Renal pelvis (tissue), 4 donors: ENCODE measurements around the gene KRT7. TPM values are rescaled to one million over a fixed set of nuclear protein-coding genes. Genes with fewer than 3 reads are reported as not detected.
A peak's percentile ranks its signal among the peaks of the same experiment; 100 is the strongest.

Source experiments
- DNase-seq: peaks from one replicate; pipeline ENCODE4 v3.0.0-alpha.2; 2013
- polyA plus RNA-seq, 3 donors: library from polyadenylated mRNA; unstranded; fragments of 120-200 nt; gene quantifications; one replicate each; pipeline ENCODE4 v1.2.1, GENCODE V29; 2013; ENCODE audit not compliant: insufficient read length in 3 of 3

Gene KRT7
- polyA plus RNA-seq, 3 donors, result 62.3 to 83.1 (median 64.3) TPM

DNA sequence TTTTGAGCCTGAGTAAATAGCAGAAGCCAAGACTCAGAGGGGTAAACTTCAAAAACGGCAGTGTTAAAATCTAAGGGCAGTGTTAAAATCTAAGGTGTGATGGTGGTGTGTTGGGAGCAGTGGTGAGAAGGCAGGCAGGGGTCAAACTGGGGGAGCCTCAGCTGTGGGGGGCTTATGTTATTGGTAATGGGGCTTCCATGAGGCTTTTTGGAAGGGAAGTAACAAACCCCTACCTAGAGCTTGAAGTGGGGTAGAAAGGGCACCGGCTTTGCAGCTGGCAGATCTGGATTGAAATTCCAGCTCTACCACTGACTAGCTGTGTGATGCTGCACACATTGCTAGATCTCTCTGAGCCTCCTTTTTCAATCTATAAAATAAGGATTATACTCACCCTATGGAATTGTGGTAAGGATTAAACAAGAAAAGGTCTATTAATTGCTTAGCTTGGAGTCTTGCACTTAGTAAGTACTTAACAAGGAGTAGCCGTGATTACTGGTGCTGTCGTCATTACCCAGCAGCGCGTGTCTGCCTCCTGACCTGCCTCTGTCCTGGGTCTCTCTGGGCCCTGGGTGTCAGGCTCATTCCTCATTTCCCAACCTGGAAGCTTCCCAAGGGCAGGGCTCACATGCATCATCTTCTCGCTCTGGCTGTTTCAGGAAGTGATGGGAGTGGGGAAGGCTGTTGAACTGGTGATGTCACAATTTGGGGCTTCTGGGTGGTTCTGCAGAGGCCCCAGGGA lies 22.7 kb upstream of the KRT7 start:
- no peak for DNase-seq

- no peak for DNase-seq
Observed at GRCh38 chr12:52210925-52211650, 22.0 kb upstream of the KRT7 start.

DNA sequence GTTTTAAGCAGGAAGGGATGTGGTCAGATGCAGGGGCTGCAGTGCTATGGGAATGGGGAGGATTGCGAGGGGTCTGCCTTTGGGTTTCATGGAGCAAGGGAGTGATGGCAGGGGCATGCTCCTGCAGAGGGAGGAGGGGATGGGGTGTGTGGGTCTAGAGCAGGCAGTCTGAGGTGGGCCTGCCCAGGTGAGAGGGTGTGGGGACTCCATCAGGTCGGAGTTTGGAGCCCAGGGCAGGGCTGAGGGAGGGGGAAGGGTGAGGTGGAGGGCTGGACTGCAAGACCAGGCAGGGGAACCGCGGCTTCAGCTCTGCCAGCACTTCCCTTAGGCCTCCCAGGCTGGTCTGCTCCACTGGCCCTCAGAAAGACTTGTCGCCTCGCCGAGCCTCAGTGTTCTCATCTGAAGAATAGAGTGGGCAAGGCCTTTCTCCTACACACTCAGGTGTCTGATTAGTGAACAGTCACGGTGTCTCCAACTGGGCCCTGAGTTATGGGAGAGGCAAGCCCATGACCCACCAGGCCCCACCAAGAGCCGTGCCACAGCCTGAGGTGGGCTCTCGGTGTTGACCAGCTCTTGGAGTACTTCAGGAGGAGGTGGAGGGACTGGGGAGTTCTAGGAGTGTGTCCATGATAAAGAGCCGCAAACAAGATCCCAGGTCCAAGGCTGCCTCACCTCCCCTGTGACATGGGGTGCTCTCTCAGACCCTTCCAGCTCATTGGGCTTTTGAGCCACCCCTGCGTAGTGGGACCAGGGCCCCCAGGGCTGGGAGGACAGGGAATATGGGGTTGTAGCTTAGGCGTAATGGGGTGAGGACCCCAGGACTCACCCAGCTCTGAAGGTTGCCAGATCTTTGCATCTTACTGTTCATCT lies 21.1 kb upstream of the KRT7 start:
- no peak for DNase-seq

GRCh38 chr12:52212701-52213563 lies 20.1 kb upstream of the KRT7 start:
- no peak for DNase-seq

- DNase-seq, result peak; percentile 66
Observed at GRCh38 chr12:52213564-52214420, 19.3 kb upstream of the KRT7 start.

- DNase-seq, result no peak
Observed at GRCh38 chr12:52214421-52214802, 18.6 kb upstream of the KRT7 start.

DNA sequence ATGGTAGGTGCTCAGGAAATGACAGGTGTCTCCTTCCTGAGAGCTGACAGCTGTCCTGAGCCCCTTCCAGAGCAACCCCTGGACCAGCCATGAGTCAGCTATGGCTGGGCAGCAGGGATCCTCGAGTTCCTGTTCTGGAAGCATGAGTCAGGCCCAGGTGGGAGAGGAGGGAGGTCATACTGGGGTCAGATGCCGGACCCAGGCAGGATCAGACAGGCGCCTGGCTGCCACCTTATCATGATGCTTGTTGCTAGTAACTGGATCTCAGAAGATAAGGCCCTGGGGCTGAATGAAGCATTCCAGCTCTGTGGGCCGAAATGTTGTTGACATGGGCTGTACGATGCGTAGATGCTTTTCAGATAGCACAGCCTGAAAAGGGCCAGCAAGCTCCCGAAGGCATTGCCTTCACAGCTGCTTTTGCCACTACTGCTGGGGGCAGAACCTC lies 17.4 kb upstream of the KRT7 start:
- no peak for DNase-seq

DNA sequence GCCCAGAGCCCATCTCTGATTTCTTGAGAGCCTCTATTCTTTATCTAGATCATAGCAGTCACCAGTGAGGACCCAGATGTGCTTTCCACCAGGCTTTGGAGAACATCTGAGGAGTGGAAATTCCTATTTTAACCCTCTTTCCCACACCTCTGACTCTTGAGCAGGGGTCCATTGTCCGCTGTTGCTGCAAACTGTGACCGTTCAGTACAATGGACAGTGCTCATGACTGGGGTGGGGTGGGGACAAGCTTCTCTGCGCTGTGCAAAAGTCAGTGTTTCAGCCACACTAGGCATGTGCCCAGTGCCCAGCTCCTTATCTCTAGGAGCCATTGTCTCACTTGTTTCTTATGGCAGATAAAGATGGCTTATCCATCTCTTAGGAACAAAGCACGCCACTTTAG lies 16.9 kb upstream of the KRT7 start:
- DNase-seq, result no peak

GRCh38 chr12:52216807-52217206 lies 16.2 kb upstream of the KRT7 start:
- no peak for DNase-seq

GRCh38 chr12:52217223-52217622 lies 15.8 kb upstream of the KRT7 start:
- DNase-seq, result no peak

DNA sequence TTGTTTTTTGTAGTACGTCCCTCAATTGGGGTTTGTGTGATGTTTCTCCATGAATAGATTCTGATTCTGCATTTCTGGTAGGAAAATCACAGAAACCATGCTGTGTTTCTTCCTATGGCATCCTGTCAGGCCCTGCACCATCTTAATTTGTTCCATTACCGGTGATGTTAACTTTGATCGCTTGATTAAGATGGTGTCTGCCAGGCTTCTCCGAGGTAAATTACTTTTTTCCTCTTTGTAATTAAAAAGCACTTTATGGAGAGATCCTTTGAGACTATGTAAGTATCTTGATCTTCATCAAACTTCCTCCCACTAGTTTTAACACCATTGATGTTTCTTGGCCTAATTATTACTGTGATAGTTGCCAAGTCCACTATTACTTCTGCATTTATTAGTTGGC lies 15.0 kb upstream of the KRT7 start:
- DNase-seq, result no peak

- DNase-seq, result no peak
Observed at GRCh38 chr12:52220477-52220876, 12.6 kb upstream of the KRT7 start.

DNA sequence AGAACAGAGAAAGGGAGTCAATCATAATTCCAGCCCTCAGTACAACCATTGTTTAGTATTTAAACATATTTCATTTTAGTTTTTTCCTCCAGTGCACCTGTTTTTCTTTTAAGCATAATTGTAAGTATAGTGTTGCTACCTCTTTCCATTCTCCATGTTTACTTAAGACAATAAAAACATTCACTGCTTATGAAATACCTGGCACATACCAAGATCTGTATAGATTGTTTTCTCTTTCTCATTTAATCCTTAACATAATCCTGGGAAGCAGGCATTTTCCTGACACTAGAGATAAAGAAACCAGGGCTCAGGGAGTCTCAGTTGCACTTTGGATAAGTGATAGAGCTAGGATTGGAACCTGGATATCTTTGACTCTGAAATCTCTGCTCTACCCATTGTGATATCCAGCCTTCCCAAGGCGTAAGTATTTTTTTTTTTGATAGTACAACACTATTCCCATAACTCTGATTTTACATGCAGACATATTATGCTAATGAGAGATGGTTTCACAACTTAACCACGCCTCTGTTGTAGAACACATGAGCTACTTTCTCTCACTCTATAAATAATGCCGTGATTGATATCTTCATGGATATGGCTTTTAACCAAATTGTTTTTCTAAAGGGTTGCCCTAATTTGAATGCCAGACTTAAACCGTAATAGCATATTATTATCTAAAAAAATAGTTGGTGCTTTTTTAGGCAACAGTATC lies 11.8 kb upstream of the KRT7 start:
- no peak for DNase-seq

- peak; percentile 43 for DNase-seq
Observed at GRCh38 chr12:52221912-52222457, 11.1 kb upstream of the KRT7 start.

DNA sequence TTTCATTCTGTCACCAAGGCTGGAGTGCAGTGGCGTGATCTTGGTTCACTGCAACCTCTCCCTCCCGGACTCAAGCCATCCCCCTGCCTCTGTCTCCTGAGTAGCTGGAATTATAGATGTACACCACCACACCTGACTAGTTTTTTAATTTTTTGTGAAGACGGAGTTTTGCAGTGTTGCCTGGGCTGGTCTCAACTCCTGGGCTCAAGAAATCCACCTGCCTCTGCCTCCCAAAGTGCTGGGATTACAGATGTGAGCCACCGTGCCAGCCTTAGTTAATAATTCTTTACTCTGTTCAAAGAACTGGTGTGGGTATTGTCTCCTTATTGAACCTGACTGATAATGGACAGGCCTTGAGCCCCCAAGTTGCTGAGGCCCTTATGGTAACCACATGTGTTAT lies 10.4 kb upstream of the KRT7 start:
- no peak for DNase-seq

- no peak for DNase-seq
Observed at GRCh38 chr12:52223406-52224039, 9.5 kb upstream of the KRT7 start.

DNA sequence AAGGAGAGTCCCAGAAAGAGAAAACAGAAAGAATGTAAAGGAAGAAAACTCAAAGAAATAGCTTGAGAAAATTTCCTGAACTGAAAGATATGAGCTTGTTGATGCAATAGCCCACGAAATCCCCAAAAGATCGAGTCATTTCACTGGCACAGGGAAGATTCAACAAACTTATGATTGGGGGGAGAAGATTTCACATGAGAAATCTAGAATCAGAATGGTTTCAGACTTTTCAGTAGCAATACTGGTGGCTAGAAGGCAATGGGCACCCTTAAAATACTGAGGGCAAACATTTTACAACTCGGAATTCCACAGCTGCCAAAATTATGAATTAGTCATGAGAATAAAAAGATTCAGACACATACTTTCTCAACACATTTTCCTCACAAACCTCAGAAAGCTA lies 8.9 kb upstream of the KRT7 start:
- no peak for DNase-seq

DNA sequence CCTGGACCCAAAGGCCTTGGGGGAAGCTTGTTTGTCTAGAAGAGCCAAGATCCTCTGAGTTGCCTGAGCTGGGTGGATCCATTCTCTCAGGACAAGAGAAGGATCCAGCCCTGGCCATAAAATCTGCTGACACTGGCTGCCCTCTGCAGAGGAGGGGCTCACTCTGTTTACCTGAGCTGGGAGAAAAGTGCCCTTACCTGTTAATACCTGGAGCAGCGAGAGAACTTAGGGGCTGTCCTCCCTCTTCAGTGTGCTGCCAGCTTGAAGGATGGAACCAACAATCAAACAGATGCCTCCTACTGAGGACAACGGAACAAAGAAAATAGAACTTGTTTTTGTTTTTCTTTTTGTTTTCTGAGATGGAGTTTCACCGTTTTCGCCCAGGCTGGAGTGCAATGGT lies 7.3 kb upstream of the KRT7 start:
- DNase-seq, result no peak

DNA sequence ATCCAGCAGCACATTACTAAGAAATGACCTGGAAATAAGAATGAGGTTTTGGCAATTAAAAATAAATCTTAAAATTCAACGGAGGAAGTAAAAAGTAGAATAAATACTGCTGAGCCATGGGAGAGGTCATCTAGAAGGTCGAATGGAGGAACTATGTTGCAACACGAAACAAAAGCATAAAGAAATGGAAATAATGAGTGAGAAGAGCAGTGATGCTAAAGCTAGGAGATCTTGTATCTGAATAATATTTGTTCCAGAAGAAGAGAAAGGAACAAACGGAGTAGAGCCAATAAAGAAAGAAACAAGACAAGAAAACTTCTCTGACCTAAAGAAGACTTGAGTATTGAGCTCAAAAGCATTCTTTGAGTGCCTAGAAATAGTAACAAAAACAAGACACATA lies 6.6 kb upstream of the KRT7 start:
- DNase-seq, result no peak
